Measurements from ENCODE around the gene CPEB3.
"Not testable (repeated sequence)": the region's sequence is repeated elsewhere in the genome, so short reads cannot be mapped to it uniquely, and the experiment has no call there.

The CPEB3 gene

GRCh38 chr10:92265687-92266258 is 25.1 kb downstream of the CPEB3 start:
- DNase-seq, result no peak

- DNase-seq, result no peak
Measured at GRCh38 chr10:92264249-92264648, 26.6 kb downstream of the CPEB3 start.

- no peak for DNase-seq
Measured at GRCh38 chr10:92263396-92263795, 27.5 kb downstream of the CPEB3 start.

- DNase-seq, result no peak
Measured at GRCh38 chr10:92248566-92248965, 42.3 kb downstream of the CPEB3 start.

- DNase-seq, result no peak
Measured at GRCh38 chr10:92244796-92245195, 46.1 kb downstream of the CPEB3 start.

DNA sequence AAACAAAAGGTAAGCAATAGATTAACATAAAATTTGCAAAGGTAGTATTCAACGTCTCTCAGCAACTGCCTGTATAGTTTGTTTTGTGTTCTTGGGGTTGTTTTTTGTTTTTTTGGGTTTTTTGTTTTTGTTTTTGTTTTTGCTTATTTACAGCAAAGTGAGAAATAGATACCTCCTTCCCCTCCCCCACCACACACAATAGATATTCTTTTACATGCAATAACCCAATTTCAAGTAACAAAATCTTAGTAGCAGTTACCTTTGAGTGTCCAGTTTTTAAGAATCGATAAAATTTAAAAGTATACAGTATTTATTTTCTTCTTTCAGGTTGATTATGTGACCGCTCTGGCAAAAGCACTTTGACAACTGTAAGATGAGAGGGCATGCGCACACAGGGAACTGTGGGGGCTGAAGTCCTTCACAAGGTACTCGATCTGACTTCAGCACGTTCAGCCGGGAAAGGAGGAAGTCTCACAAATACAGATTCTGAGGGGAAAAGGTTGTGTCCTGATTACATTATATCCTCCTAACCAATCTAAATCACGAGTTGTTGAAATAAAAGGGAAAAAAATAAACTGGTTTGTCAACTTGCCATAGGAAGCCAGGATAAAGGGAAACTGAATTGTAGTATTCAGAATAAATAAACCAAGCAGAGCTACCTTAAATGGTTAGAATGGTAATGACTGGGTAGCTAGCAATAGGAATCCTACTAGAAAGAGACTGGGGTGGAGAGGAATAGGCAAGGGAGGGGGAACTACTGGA is 47.8 kb downstream of the CPEB3 start:
- DNase-seq, result peak; percentile 43 to 48

DNA sequence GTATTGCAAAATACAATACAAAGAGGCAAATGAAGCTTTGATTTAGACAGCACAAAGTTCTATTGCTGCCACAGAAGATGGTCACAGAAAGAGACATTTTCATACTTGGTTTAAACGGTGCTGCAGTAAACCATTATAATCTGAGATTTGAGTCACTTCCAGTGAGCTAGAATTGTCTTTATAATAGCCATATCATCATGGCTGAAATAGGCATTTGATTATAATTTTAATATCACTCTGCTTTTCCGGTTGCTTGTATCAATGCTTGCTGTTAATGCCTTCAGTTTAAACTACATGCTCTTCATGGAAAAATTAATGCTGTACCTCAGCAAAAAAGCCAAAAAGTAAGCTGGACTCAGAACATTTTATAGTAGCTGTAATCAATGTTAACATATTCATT is 48.5 kb downstream of the CPEB3 start:
- no peak for DNase-seq

DNA sequence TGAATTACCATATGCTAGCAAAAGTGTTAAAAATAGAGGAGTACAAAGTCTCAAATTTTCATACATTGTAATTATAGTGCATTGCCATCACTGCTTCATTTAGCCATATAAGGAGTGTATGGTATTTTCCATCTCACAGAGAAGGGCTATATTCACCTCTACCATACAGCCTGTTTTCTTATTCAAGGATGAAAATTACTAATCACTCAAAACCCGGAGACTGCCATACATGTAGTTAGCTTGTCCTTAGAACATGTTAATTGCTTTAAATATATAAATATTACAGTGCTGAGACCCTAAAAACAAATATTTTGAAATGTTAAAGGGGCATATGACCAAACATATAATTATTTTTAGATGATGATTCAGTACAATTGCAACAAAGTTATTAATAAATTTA is 49.4 kb downstream of the CPEB3 start:
- no peak for DNase-seq

DNA sequence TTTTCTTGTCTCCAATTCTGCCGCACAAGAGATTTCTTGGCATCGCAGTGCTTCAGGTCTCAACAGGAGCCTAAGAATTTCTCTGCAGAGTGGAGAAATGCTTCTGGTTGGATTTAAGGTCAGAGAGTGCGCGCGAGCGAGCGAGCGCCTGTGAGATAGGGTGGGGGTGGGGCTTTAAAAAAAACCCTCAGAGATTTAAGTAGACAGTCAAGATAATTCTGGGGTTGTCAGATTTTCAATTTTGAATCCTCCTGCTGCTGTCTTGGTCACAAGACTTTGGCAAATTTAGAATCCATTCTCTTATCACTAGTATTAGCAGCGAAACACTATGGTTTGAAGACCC is 49.7 kb downstream of the CPEB3 start:
- DNase-seq, result peak in 1 of 2 donors; percentile 4

- DNase-seq, result peak; percentile 46 to 51
Measured at GRCh38 chr10:92240289-92241157, 50.4 kb downstream of the CPEB3 start.

DNA sequence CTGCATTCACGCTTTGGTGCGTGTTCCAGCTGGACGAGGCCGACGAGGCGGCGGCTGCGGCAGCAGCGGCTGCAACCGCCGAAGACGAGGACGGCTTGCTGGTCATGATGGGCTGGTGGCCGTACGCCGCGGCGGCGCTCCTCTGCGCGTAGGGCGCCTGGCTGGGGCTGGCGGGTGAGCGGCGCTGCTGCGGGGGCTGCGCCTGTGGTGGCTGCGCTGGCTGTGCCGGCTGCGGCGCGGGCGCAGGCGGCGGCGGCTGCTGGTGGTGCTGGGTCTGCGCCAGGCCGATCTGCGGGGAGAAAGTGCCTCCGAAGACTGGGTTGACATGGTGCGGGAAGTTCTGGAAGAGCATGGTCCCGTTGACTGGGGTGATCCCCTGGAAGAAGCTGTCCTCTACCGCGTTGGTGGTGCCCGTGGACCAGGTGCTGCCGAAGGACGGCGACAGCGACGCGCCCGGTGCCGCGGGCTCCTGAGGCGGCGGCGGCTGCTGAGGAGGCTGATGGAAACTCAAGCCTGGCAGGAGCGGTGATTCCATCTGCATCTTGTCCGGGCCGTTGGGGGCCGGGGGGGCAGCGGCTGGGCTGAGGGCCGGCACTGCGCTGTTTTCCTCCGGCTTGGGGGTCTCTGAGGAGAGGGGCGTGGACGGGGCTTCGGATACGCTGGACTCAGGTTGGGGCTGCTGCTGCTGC is 51.1 kb downstream of the CPEB3 start:
- peak; percentile 22 to 25 for DNase-seq

DNA sequence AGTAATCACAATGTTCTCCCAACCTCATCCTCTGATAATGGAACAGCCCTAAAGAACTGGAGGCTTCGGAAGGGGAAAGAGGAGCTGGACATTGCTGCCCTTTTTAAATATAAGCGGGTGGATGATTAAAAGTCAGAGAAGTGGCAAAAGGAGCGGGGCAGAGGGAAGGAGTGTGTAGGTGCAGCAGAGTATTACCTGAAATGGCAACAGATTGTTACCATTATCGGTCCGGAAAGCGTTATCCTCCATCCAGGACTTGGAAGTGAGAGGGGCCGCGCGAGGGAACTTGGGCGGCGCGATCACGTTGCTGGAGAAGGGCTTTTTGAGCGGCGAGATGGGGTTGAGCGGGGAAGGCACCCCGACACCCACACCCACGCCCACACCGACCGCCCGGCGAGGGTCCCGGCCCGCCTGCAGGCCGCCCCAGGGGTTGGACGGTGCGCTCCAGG is 51.7 kb downstream of the CPEB3 start:
- DNase-seq, result no peak

DNA sequence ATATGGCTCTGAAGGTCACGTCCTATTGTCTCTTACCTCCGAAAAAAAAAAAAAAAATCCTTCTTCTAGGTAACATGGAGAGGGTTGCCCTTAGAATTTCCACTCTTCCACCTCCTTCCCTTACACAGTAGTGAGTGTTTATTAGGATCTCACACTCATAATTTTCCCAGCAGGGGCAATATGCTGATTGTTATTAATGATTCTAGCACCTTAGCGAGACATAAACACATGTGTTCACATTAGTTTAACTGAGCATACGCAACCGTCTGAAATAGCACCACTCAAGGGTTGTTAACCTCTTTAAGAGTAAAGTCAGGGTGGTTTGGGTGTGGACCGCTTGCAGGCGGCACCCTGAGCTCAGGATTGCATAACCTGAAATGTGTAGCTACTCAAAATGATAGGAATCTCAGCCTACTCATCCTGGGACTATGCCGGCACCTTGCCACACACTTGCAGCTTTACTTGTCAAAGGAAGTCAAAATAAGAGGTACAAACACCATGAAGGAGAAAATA is 52.2 kb downstream of the CPEB3 start:
- peak in 1 of 2 donors; percentile 11 for DNase-seq

GRCh38 chr10:92238054-92238585 is 52.8 kb downstream of the CPEB3 start:
- DNase-seq, result no peak

- DNase-seq, result no peak
Measured at GRCh38 chr10:92231196-92231595, 59.7 kb downstream of the CPEB3 start.

GRCh38 chr10:92222603-92223262 is 68.1 kb downstream of the CPEB3 start:
- DNase-seq, result no peak

DNA sequence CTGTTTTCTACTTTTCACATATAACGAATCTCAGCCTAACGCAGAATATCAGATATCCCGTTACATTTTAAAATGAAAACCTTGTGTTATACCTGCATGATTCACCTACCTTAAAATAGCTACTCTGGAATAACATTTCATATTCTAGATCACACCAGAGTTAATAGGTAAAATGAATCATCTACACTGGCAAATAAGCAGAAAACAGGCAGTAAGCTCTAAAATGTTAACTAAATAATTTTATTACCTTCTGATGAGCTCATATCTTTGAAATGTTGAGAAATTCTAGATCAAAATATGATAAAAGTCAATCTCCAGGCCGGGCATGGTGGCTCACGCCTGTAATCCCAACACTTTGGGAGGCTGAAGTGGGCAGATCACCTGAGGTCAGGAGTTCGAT is 71.3 kb downstream of the CPEB3 start:
- DNase-seq, result no peak

- no peak for DNase-seq
Measured at GRCh38 chr10:92218569-92218968, 72.3 kb downstream of the CPEB3 start.

DNA sequence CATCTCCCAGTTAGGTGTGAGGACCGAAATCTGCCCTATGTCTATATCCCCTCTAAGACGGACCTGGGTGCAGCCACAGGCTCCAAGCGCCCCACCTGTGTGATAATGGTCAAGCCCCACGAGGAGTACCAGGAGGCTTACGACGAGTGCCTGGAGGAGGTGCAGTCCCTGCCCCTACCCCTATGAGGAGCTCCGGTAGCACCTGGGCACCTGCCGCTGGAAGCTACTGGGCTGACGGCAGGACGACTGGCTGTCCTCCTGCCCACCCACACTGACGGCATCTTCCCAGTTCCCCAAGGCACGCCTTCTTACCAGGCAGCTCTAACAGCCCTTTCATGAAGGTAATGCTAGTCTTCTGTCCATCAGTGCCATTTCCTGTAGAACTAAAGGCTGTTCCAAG is 74.3 kb downstream of the CPEB3 start:
- not testable (repeated sequence) for DNase-seq

GRCh38 chr10:92215222-92215621 is 75.7 kb downstream of the CPEB3 start:
- DNase-seq, result not testable (repeated sequence)

- no peak for DNase-seq
Measured at GRCh38 chr10:92213049-92213448, 77.8 kb downstream of the CPEB3 start.

DNA sequence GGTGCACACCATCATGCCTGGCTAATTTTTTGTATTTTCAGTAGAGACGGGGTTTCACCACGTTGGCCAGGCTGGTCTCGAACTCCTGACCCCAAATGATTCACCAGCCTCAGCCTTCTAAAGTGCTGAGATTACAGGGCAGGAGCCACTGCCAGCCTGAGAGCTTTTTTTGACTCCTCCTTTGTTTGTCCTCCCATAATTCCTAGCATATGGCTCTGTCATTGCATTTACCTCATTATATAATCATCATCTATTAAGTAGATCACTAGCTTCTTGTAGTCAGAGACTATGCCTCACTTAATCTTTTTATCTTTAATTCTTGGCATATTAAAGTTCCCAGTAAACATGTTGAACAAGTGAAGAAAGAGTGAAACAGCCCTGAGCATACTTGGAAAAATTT is 82.1 kb downstream of the CPEB3 start:
- DNase-seq, result no peak
